Measurements from ENCODE around the gene NACC2. TPM values are rescaled to one million over a fixed set of nuclear protein-coding genes. Genes with fewer than 3 reads are reported as not detected.

NACC2 gene
- total and polyA plus RNA-seq, 2 of the 8 experiments (the other 6 are each of a cell fraction or from before 2014, with no cell fraction given): 8.3 to 14.0 TPM

DNA sequence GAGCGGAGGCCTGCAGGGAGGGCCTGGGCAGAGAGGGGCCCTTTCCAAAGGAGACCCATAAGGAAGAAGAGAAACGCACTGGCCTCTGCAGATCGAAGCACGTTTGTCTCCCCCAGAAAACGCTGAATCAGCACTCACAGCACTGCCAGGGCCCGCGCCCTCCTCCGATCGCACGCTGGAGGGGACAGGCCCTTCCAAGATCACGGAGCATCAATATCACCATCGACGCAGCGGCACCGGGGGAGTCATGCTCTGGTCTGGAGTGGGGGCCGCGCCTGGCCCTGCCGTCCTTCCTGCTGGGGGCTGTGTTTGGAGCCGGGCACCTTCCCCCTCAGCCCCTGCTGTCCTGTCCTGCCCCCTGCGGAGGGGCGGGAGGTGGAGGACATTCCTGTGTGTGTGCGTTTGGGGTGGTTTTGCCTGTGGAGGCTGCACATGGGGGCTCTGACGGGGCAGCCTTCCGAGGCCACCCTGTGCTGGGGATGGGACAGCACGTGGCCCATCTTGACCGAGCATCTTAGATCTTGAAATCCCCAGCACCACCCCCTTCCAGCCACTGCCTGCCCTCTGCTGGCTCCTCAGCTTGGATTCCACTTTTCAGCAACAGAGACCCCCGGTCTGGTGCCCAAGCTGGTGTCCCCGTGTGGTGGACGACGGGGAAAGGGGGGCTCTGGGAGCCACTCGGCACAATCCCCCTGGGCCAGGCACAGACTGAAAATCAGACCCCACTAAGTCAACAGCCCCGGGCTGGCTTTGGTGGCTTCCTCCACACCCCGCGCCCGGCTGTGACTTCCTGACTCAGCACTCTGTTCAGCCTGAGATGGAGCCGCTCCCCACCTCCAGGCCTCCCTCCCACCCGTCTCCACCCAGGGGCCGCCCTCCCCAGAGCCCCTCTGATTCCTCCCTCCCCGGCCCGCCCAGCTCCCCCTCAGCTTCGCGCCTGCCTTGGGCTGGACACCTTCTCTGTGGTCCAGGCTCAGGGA, 15.3 kb upstream of the NACC2 start:
- 44% methylated on average over 33 of the region's 42 CpGs; no CpG with 5 or more reads in 1 of the 2 experiments for WGBS, 2 experiments (ENCODE audit: extremely low coverage in 1 of 2, insufficient coverage in 1 of 2, insufficient read length in 1 of 2, insufficient replicate concordance in 2 of 2, low coverage in 1 of 2, low lambda C conversion rate in 2 of 2, missing lambda C conversion rate in 1 of 2)
- H3K4me1 ChIP-seq (replicated peaks in 1 of 4; ENCODE audit: control insufficient read depth in 3 of 4, insufficient read depth in 4 of 4, low read length in 3 of 4): peaks cover 0 to 37% (median 29%) of the 10 kb centered on the region in 4 experiments; a peak in 6 of 7 replicates
- FAIRE-seq: no peak
- TF ChIP-seq MAFK (IDR thresholded peaks at IDR 0.05; ENCODE audit: low read depth, low read length): peak; percentile 98

More for the DNA sequence above, 15.3 kb upstream of the NACC2 start:
- Histone ChIP-seq H2AK5ac (ENCODE audit: low read depth, low read length) (peak overlapping the region; percentile 71; the same call in 1 of the 2 replicates), H3K23ac (ENCODE audit: insufficient read length) (peak overlapping the region; percentile 37), H3K4ac (replicated peaks; ENCODE audit: insufficient read length, low read depth, low read length) (peak overlapping the region; percentile 4), H3K79me1 (ENCODE audit: low read depth, low read length) (no peaks in the 10 kb centered on the region), H3K56ac (replicated peaks; ENCODE audit: insufficient read length, low read depth, low read length) (peak overlapping the region; percentile 91), H4K8ac (ENCODE audit: extremely low read depth, insufficient read depth, low read length) (peak overlapping the region; percentile 76), H3K14ac (ENCODE audit: insufficient read length) (peak overlapping the region; percentile 91), H3K4me3 (ENCODE audit: extremely low read depth in 1 of 4, insufficient read depth in 2 of 4, low read depth in 3 of 4, low read length in 4 of 4) (peak overlapping the region; percentile 4 to 57 (median 24); a peak in 5 of 8 replicates), H3K27me3 (replicated peaks in 1 of 4; ENCODE audit: control insufficient read depth in 3 of 4, extremely low read depth in 1 of 4, insufficient read depth in 3 of 4, low read length in 3 of 4) (no peaks in the 10 kb centered on the region), H2BK5ac (ENCODE audit: low read depth, low read length) (peak overlapping the region; percentile 86; the same call in 1 of the 2 replicates), H2BK20ac (ENCODE audit: low read length) (peak overlapping the region; percentile 63), H4K5ac (ENCODE audit: insufficient read length, low read depth, low read length) (peak overlapping the region; percentile 20), H3K23me2 (ENCODE audit: low read depth, low read length) (peaks cover 2% of the 10 kb centered on the region; the same call in 1 of the 2 replicates), H3K9me3 (ENCODE audit: insufficient read depth in 2 of 2, low read depth in 1 of 2, low read length in 1 of 2) (no peaks in the 10 kb centered on the region), H4K91ac (replicated peaks; ENCODE audit: insufficient read length, low read length) (peak overlapping the region; percentile 57), H2BK120ac (replicated peaks; ENCODE audit: low read depth, low read length) (peak overlapping the region; percentile 75), H2BK15ac (ENCODE audit: low read length) (peak overlapping the region; percentile 97; the same call in 1 of the 2 replicates), H4K20me1 (replicated peaks in 1 of 2; ENCODE audit: control insufficient read depth in 1 of 2, insufficient read depth in 2 of 2, low read length in 2 of 2) (no peaks in the 10 kb centered on the region), H3K9ac (replicated peaks in 1 of 4; ENCODE audit: extremely low read depth in 1 of 4, low read depth in 3 of 4, low read length in 3 of 4) (peak overlapping the region in 2 of 4 experiments; percentile 27 to 51; a peak in 2 of 7 replicates), H3K79me2 (ENCODE audit: control insufficient read depth in 1 of 2, insufficient read depth in 2 of 2, low read length in 2 of 2) (no peaks in the 10 kb centered on the region), H3K4me2 (ENCODE audit: insufficient read depth in 1 of 2, low read depth in 2 of 2, low read length in 2 of 2) (peak overlapping the region; percentile 68 to 74), H2BK12ac (ENCODE audit: low read depth, low read length) (peak overlapping the region; percentile 99; the same call in 1 of the 2 replicates), H2AFZ (ENCODE audit: low read length) (no peak overlapping the region), H3K36me3 (ENCODE audit: control insufficient read depth in 2 of 4, insufficient read depth in 4 of 4, low read length in 3 of 4) (no peaks in the 10 kb centered on the region), H3K27ac (ENCODE audit: low read depth, low read length) (peak overlapping the region; percentile 41; the same call in 1 of the 2 replicates), H3K18ac (ENCODE audit: extremely low read depth, low read length) (peak overlapping the region; percentile 98)
- ChIA-PET POLR2A (ENCODE audit: partially characterized antibody) (interaction anchor here (0.9 to 8.5 kb wide), 7 partner anchors 8 to 140 kb away, joined by 3 to 40 read pairs (median 4); partner anchors contain the start of gene TMEM250), CTCF (ENCODE audit: partially characterized antibody) (interaction anchor here (0.7 to 4.2 kb wide), 13 partner anchors 10 to 147 kb away, joined by 3 to 19 read pairs (median 4); no protein-coding TSS in a partner anchor)
- DNase-seq (ENCODE audit: low read depth in 1 of 2, low spot score in 2 of 2): no peak
